PC-3 (cell line): Measurements from ENCODE around the gene SLAMF7.

Source experiments
- EZH2 ChIP-seq: fragments of 300-600 bp; sonication (generic); IDR thresholded peaks from one replicate; pipeline ENCODE4 v1.6.1; 2017; ENCODE audit warnings: antibody characterized with exemption, mild to moderate bottlenecking, low read length; ENCODE audit not compliant: unreplicated experiment
- EZH2phosphoT487 ChIP-seq: fragments of 300-600 bp; sonication (generic); IDR thresholded peaks from 2 replicates; pipeline ENCODE4 v1.6.1; 2018; ENCODE audit warnings: mild to moderate bottlenecking, antibody characterized with exemption, low read length, borderline replicate concordance
- TF ChIP-seq, protein P1 (sequence below): fragments of 300-600 bp; sonication (generic); conservative IDR thresholded peaks from 2 replicates; pipeline ENCODE4 v1.5.1; 2017; ENCODE audit warnings: antibody characterized with exemption, low read depth, mild to moderate bottlenecking, low read length

DNA sequence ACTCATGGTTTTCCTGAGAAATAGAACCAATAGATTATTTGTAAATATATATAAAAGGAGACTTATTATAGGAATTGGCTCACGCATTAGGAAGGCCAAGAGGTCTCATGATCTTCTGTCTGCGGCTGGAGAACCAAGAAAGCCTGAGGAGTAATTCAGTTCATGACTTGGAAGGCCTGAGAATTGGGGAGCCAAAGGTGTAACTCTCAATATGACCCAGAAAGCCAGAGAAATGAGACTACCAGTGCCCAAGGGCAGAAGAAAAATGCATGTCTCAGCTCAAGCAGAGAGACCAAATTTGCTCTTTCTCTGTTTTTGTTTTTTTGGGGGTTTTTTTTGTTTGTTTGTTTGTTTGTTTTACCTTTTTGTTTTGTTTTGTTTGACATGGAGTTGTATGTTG lies 19.5 kb downstream of the SLAMF7 start:
- TF ChIP-seq, protein P1, sequence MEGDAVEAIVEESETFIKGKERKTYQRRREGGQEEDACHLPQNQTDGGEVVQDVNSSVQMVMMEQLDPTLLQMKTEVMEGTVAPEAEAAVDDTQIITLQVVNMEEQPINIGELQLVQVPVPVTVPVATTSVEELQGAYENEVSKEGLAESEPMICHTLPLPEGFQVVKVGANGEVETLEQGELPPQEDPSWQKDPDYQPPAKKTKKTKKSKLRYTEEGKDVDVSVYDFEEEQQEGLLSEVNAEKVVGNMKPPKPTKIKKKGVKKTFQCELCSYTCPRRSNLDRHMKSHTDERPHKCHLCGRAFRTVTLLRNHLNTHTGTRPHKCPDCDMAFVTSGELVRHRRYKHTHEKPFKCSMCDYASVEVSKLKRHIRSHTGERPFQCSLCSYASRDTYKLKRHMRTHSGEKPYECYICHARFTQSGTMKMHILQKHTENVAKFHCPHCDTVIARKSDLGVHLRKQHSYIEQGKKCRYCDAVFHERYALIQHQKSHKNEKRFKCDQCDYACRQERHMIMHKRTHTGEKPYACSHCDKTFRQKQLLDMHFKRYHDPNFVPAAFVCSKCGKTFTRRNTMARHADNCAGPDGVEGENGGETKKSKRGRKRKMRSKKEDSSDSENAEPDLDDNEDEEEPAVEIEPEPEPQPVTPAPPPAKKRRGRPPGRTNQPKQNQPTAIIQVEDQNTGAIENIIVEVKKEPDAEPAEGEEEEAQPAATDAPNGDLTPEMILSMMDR: no peak
- TF ChIP-seq EZH2phosphoT487: no peak
- TF ChIP-seq EZH2: no peak
